Heart right ventricle (tissue), 16 donors: Measurements from ENCODE around the gene PHRF1. TPM values are rescaled to one million over a fixed set of nuclear protein-coding genes. Genes with fewer than 3 reads are reported as not detected.

Experiments
- ATAC-seq, 8 donors: fragments of 200-7000 bp; cut with Tn5 transposase; one replicate each; pipeline ENCODE4 v1.9.1; 2020; ENCODE audit warnings: mild to moderate bottlenecking in 8 of 8, moderate library complexity in 8 of 8, moderate number of reproducible peaks in 1 of 8
- DNase-seq, 2 donors: peaks; one replicate each; pipeline ENCODE4 v3.0.0-alpha.2; 2020
- H3K27ac ChIP-seq, 10 donors: fragments of 200-600 bp; sonication (generic) in 2 of 10; one replicate each; pipeline versions ENCODE4 v1.5.0 to v1.8.0; 2020 to 2022; ENCODE audit warnings: mild to moderate bottlenecking in 3 of 10
- H3K27me3 ChIP-seq, 7 donors: fragments of 200-600 bp; one replicate each; pipeline ENCODE4 v1.8.0; 2021 to 2022; ENCODE audit warnings: mild to moderate bottlenecking in 2 of 7
- H3K36me3 ChIP-seq, 9 donors: fragments of 200-600 bp; sonication (generic) in 1 of 9; one replicate each; pipeline versions ENCODE4 v1.5.0 to v1.8.0; 2020 to 2022; ENCODE audit warnings: mild to moderate bottlenecking in 2 of 9
- H3K4me1 ChIP-seq, 9 donors: fragments of 200-600 bp; sonication (generic) in 1 of 9; one replicate each; pipeline versions ENCODE4 v1.5.0 to v1.8.0; 2020 to 2022; ENCODE audit warnings: mild to moderate bottlenecking in 4 of 9
- H3K4me3 ChIP-seq, 10 donors: fragments of 200-600 bp; sonication (generic) in 2 of 10; one replicate each; pipeline versions ENCODE4 v1.5.0 to v1.8.0; 2020 to 2022; ENCODE audit warnings: mild to moderate bottlenecking in 7 of 10, moderate library complexity in 2 of 10
- H3K9me3 ChIP-seq, 11 donors: fragments of 200-600 bp in 10 of 11; sonication (generic) in 2 of 11; one replicate each; pipeline versions ENCODE4 v1.5.0 to v1.8.0; 2013 to 2022; ENCODE audit warnings: mild to moderate bottlenecking in 2 of 11, control low read depth in 1 of 11, moderate library complexity in 1 of 11
- CTCF ChIP-seq, 9 donors: fragments of 200-600 bp; sonication (generic) in 2 of 9; IDR thresholded peaks; one replicate each; pipeline versions ENCODE4 v1.5.0 to v1.8.0; 2021 to 2022; ENCODE audit warnings: antibody characterized with exemption in 9 of 9, mild to moderate bottlenecking in 5 of 9, moderate library complexity in 1 of 9
- WGBS, 2 donors: extraction: QIAGEN DNeasy Blood & Tissue Kit; methylation state at CpG; one replicate each; pipeline ENCODE4 v1.1.7; 2013; ENCODE audit warnings: inconsistent platforms in 1 of 2; 5-methylcytosine and 5-hydroxymethylcytosine counted together
- intact Hi-C, 10 donors: fragments of 100-400 bp; cut with DNase I; formaldehyde crosslinking; loops; one replicate each; pipeline versions ENCODE4 v1.11.1 to v1.14.2; 2022
- polyA plus RNA-seq, 2 donors: library from polyadenylated mRNA; stranded (reverse); fragments of 200-250 nt; gene quantifications; one replicate each; pipeline ENCODE4 v1.2.3, GENCODE V29; 2013
- total RNA-seq, 10 donors: library from RNA; stranded (reverse); fragmentation: NEBNext Ultra II Directional in 3 of 10; extraction: Animal tissue kit (Norgen Biotek cat#: 25700) in 3 of 10; gene quantifications; one replicate each; pipeline versions ENCODE4 v1.2.1 to v1.2.4, GENCODE V29; 2021 to 2023
- donor health status: Arrhythmogenic right ventricular cardiomyopathy.
- donor health status: ischemic (EF 13 %, LVEDD 7.1; RV severe dilation, severe dysfunction).
- donor health status: healthy with polysubstance abuse.
- donor health status: DM: no; HTN: yes; CAD: no.
- donor health status: DM: no; HTN: no; CAD: no.
- donor health status: ischemic (EF 25% LVEDD 6.9; RV normal size, moderate dysfunction).
- donor health status: ischemic (EF 25% LVEDD 5.7; RV mildly dilated, moderate dysfunction).
- donor health status: healthy.
- donor health status: DM: yes; HTN: yes; CAD: no.
- donor health status: Ischemic cardiomyopathy.
- donor health status: ischemic (EF 35%, LVEDD 5.7; RV mildly dilated, moderate dysfunction).
- donor health status: nonischemic (EF 11% LVEDD 7.7; RV severe dilation, severe dysfunction).
- donor health status: DM: yes; HTN: yes; CAD: no.
- donor health status: PGD.
- donor health status: ischemic (EF 29% LVEDD 5.4; RV normal size, mild dysfunction).
- donor health status: nonischemic (EF 23%, LVEDD 6.1; RV moderate dilation, normal function).

The PHRF1 gene
- total and polyA plus RNA-seq, 12 donors = 10.5 to 23.0 (median 18.5) TPM

- Histone ChIP-seq H3K27ac (peak overlapping the region in 9 of 10 donors; percentile 28 to 99 (median 94)), H3K4me3 (peak overlapping the region; percentile 58 to 98 (median 88)), H3K27me3 (peaks cover 0 to 21% (median 0%) of the 10 kb centered on the region in 7 donors), H3K4me1 (peaks cover 26 to 66% (median 56%) of the 10 kb centered on the region in 9 donors), H3K9me3 (no peaks in the 10 kb centered on the region), H3K36me3 (peaks cover 0 to 10% (median 5%) of the 10 kb centered on the region in 9 donors)
- DNase-seq = no peak
- ATAC-seq = no peak
- no peak for TF ChIP-seq CTCF (IDR thresholded peaks at IDR 0.05)
- WGBS, 2 donors = 3 to 4% methylated on average over 36 to 40 of the region's 48 CpGs
- intact Hi-C loops = loop anchor here in 4 of 10 donors (2.0 to 10.0 kb wide), 4 partner anchors 35 to 62 kb away; partner anchors contain the start of gene IRF7 (in 2 of the 4)
These were observed 741 bp downstream of the PHRF1 start for GRCh38 chr11:576811-577610.

DNA sequence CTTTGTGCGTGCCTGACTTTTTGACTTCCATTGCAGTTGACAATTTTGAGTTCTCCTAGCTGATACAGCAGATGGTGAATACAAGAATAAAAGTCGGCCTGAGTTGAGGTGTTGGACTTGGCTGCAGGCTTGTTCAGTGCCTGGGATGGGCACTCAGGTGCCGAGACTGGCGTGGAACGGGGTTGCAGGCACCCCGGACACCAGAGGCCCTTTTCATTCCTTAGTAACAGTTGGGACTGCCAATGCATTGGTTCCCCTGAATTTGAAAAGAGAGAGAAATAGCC, 1.3 kb downstream of the PHRF1 start:
- peaks cover 0 to 21% (median 0%) of the 10 kb centered on the region in 7 donors for H3K27me3 ChIP-seq
- intact Hi-C loops = loop anchor here in 4 of 10 donors (2.0 to 10.0 kb wide), 4 partner anchors 35 to 63 kb away; partner anchors contain the start of gene IRF7 (in 2 of the 4)
- 57 to 65% methylated on average over 6 of the region's 6 CpGs for WGBS, 2 donors
- DNase-seq = no peak
- peaks cover 0 to 15% (median 10%) of the 10 kb centered on the region in 9 donors for H3K36me3 ChIP-seq
- H3K27ac ChIP-seq = peak overlapping the region in 3 of 10 donors; percentile 93 to 99 (median 94)
- peak overlapping the region; percentile 58 to 98 (median 88) for H3K4me3 ChIP-seq
- ATAC-seq = no peak
- no peaks in the 10 kb centered on the region for H3K9me3 ChIP-seq
- no peak for TF ChIP-seq CTCF (IDR thresholded peaks at IDR 0.05)
- H3K4me1 ChIP-seq = peaks cover 26 to 68% (median 56%) of the 10 kb centered on the region in 9 donors

GRCh38 chr11:578276-579035, 2.2 kb downstream of the PHRF1 start:
- Histone ChIP-seq H3K4me3 (peak overlapping the region in 5 of 10 donors; percentile 75 to 98 (median 87)), H3K4me1 (peaks cover 26 to 68% (median 56%) of the 10 kb centered on the region in 9 donors)
- intact Hi-C loops = loop anchor here in 3 of 10 donors (5.0 to 10.0 kb wide), 3 partner anchors 34 to 64 kb away; partner anchors contain the start of gene IRF7 (in 1 of the 3)

More at GRCh38 chr11:578276-579035, 2.2 kb downstream of the PHRF1 start:
- H3K27me3 ChIP-seq = peaks cover 0 to 17% (median 0%) of the 10 kb centered on the region in 7 donors
- no peak for ATAC-seq
- H3K36me3 ChIP-seq = peaks cover 0 to 24% (median 18%) of the 10 kb centered on the region in 9 donors
- WGBS, 2 donors = 75% methylated on average over 21 of the region's 21 CpGs
- no peak for TF ChIP-seq CTCF (IDR thresholded peaks at IDR 0.05)
- no peaks in the 10 kb centered on the region for H3K9me3 ChIP-seq
- DNase-seq = no peak
- H3K27ac ChIP-seq = no peak overlapping the region
